Uterus (tissue), 4 donors: ENCODE measurements around the gene HECTD1. TPM values are rescaled to one million over a fixed set of nuclear protein-coding genes. Genes with fewer than 3 reads are reported as not detected.

Experiments
- DNase-seq, 2 donors: peaks; one replicate each; pipeline ENCODE4 v3.0.0-alpha.2; 2019 to 2020
- H3K27ac ChIP-seq, 2 donors: fragments of 200-600 bp; sonication (generic); 1 replicate in 1 of 2; 2 replicates in 1 of 2; pipeline ENCODE4 v1.5.1; 2016 to 2018
- H3K27me3 ChIP-seq, 2 donors: fragments of 200-600 bp; sonication (generic); one replicate each; pipeline ENCODE4 v1.5.1; 2018 to 2019; ENCODE audit warnings: control low read depth in 1 of 2
- H3K36me3 ChIP-seq, 2 donors: fragments of 200-600 bp; sonication (generic); one replicate each; pipeline ENCODE4 v1.5.1; 2019; ENCODE audit warnings: control low read depth in 1 of 2
- H3K4me1 ChIP-seq, 2 donors: fragments of 200-600 bp; sonication (generic); one replicate each; pipeline ENCODE4 v1.5.1; 2018 to 2019; ENCODE audit warnings: control low read depth in 1 of 2
- H3K4me3 ChIP-seq, 2 donors: fragments of 200-600 bp; sonication (generic); 1 replicate in 1 of 2; 2 replicates in 1 of 2; pipeline ENCODE4 v1.5.1; 2018 to 2019; ENCODE audit warnings: mild to moderate bottlenecking in 1 of 2
- H3K9me3 ChIP-seq, 2 donors: fragments of 200-600 bp; sonication (generic); one replicate each; pipeline ENCODE4 v1.5.1; 2019; ENCODE audit warnings: control low read depth in 1 of 2
- POLR2A ChIP-seq, 2 donors: fragments of 450-650 bp; IDR thresholded peaks; one replicate each; pipeline ENCODE4 v1.6.1; 2016; ENCODE audit warnings: antibody characterized with exemption in 2 of 2, mild to moderate bottlenecking in 1 of 2, moderate library complexity in 1 of 2
- intact Hi-C: fragments of 100-400 bp; cut with DNase I; formaldehyde crosslinking; loops from one replicate; pipeline ENCODE4 v1.15.1; 2023; ENCODE audit warnings: low total_unique reads
- total RNA-seq, 4 donors: library from RNA; depleted of rRNA in 3 of 4; stranded (reverse); fragments of >200 nt in 3 of 4; gene quantifications; one replicate each; pipeline versions ENCODE4 v1.1.0 to v1.2.4, GENCODE V29; 2014 to 2023
- TF ChIP-seq, protein P1 (sequence below), 4 experiments: fragments of 200-600 bp in 2 of 4; fragments of 450-650 bp in 2 of 4; sonication (generic) in 2 of 4; IDR thresholded peaks; one replicate each; pipeline ENCODE4 v1.5.1; 2016 to 2019; ENCODE audit warnings: antibody characterized with exemption in 4 of 4, mild to moderate bottlenecking in 2 of 4, moderate library complexity in 1 of 4
- donor health status: DM: yes; HTN: yes; CAD: no.

The HECTD1 gene
- total RNA-seq, 4 donors from 2014 or later, result 99.4 to 434 (median 307) TPM

GRCh38 chr14:31080484-31080883, 127.1 kb downstream of the HECTD1 start:
- no peak overlapping the region for H3K27ac ChIP-seq
- H3K9me3 ChIP-seq, result no peaks in the 10 kb centered on the region
- no peak for DNase-seq
- no peaks in the 10 kb centered on the region for H3K36me3 ChIP-seq
- TF ChIP-seq, protein P1, sequence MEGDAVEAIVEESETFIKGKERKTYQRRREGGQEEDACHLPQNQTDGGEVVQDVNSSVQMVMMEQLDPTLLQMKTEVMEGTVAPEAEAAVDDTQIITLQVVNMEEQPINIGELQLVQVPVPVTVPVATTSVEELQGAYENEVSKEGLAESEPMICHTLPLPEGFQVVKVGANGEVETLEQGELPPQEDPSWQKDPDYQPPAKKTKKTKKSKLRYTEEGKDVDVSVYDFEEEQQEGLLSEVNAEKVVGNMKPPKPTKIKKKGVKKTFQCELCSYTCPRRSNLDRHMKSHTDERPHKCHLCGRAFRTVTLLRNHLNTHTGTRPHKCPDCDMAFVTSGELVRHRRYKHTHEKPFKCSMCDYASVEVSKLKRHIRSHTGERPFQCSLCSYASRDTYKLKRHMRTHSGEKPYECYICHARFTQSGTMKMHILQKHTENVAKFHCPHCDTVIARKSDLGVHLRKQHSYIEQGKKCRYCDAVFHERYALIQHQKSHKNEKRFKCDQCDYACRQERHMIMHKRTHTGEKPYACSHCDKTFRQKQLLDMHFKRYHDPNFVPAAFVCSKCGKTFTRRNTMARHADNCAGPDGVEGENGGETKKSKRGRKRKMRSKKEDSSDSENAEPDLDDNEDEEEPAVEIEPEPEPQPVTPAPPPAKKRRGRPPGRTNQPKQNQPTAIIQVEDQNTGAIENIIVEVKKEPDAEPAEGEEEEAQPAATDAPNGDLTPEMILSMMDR (IDR thresholded peaks at IDR 0.05), result no peak
- no peak for TF ChIP-seq POLR2A (IDR thresholded peaks at IDR 0.05)
- no peaks in the 10 kb centered on the region for H3K4me1 ChIP-seq
- no peaks in the 10 kb centered on the region for H3K27me3 ChIP-seq
- no peak overlapping the region for H3K4me3 ChIP-seq
- intact Hi-C loops, result no loop called here

DNA sequence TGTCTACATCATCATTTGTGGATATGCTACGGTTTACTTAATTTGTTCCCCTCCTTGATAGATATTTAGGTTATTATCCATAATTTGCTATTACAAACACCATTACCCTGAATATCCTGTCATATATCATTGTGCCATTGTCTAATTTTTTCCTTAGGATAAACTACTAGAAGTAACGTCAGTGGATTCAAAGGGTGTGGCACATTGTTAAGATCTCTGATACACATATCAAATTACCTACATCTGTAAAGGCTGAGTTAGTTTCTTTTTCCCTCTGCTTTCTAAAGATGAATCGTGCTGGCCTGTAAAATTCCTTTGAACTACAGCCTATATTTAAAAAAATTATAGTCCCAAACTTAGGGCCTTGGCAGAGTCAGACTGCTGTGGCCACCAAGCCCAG, 127.5 kb downstream of the HECTD1 start:
- H3K36me3 ChIP-seq, result no peaks in the 10 kb centered on the region
- no peaks in the 10 kb centered on the region for H3K27me3 ChIP-seq
- H3K27ac ChIP-seq, result no peak overlapping the region
- no peak overlapping the region for H3K4me3 ChIP-seq
- TF ChIP-seq, protein P1 (IDR thresholded peaks at IDR 0.05), result no peak
- TF ChIP-seq POLR2A (IDR thresholded peaks at IDR 0.05), result no peak
- no peaks in the 10 kb centered on the region for H3K4me1 ChIP-seq
- intact Hi-C loops, result no loop called here
- H3K9me3 ChIP-seq, result no peaks in the 10 kb centered on the region
- no peak for DNase-seq

DNA sequence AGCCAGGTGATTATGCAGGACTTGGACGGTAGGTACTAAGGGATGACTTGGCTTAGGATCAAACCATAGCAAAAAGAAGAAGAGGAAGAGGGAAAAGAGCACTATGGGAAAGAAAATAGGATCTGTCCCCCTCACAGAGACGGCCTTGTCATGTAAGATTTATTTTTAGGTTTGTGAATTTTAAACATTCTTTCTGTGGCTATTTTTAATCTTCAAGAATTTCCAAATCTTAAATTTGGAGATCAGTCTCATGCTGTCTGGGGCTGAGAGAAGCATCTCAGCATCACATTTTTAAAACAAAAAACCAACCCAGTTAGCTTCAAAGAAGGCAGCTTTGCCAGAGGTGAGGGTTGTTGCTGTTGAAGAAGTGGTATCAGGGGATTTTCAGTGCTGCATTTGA, 128.8 kb downstream of the HECTD1 start:
- Histone ChIP-seq H3K36me3 (no peaks in the 10 kb centered on the region), H3K9me3 (no peaks in the 10 kb centered on the region), H3K27me3 (no peaks in the 10 kb centered on the region), H3K4me1 (no peaks in the 10 kb centered on the region), H3K27ac (no peak overlapping the region), H3K4me3 (no peak overlapping the region)
- TF ChIP-seq POLR2A (IDR thresholded peaks at IDR 0.05), result no peak
- TF ChIP-seq, protein P1 (IDR thresholded peaks at IDR 0.05), result no peak
- no peak for DNase-seq
- intact Hi-C loops, result no loop called here

DNA sequence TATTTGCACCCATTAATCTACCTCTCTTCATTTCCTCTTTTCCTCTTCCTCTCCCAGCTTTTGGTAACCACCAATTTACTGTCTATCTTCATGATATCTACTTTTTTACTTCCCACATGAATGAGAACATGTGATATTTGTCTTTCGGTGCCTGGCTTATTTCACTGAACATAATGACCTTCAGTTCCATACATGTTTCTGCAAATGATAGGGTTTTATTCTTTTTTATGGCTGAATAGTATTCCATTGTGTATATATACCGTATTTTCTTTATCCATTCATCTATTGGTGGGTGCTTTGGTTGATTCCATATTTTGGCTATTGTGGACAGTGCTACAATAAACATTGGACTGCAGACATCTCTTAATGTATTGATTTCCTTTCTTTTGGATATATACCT, 132.4 kb downstream of the HECTD1 start:
- no peak overlapping the region for H3K27ac ChIP-seq
- no peaks in the 10 kb centered on the region for H3K9me3 ChIP-seq
- no peaks in the 10 kb centered on the region for H3K27me3 ChIP-seq
- H3K36me3 ChIP-seq, result no peaks in the 10 kb centered on the region
- no peak overlapping the region for H3K4me3 ChIP-seq
- no peak for TF ChIP-seq POLR2A (IDR thresholded peaks at IDR 0.05)
- TF ChIP-seq, protein P1 (IDR thresholded peaks at IDR 0.05), result no peak
- no peaks in the 10 kb centered on the region for H3K4me1 ChIP-seq
- intact Hi-C loops, result no loop called here
- DNase-seq, result no peak

GRCh38 chr14:31071151-31071550, 136.4 kb downstream of the HECTD1 start:
- no peaks in the 10 kb centered on the region for H3K4me1 ChIP-seq
- intact Hi-C loops, result no loop called here
- H3K4me3 ChIP-seq, result no peak overlapping the region
- no peak for DNase-seq
- TF ChIP-seq POLR2A (IDR thresholded peaks at IDR 0.05), result no peak
- TF ChIP-seq, protein P1 (IDR thresholded peaks at IDR 0.05), result no peak
- no peaks in the 10 kb centered on the region for H3K9me3 ChIP-seq
- no peaks in the 10 kb centered on the region for H3K36me3 ChIP-seq
- H3K27ac ChIP-seq, result no peak overlapping the region
- no peaks in the 10 kb centered on the region for H3K27me3 ChIP-seq
